Measurements from ENCODE around the gene EYA2. TPM values are rescaled to one million over a fixed set of nuclear protein-coding genes. Genes with fewer than 3 reads are reported as not detected.

The EYA2 gene
- polyA plus RNA-seq, 4 donors = 0.50 to 0.70 TPM; not detected in 2

- Histone ChIP-seq H3K9me3 (ENCODE audit: control insufficient read depth in 2 of 2, insufficient read depth in 1 of 2, low read depth in 1 of 2, low read length in 1 of 2) (no peaks in the 10 kb centered on the region), H3K27ac (ENCODE audit: low read depth in 1 of 3, low read length in 2 of 3) (no peak overlapping the region), H3K27me3 (ENCODE audit: control insufficient read depth in 3 of 3, insufficient read depth in 3 of 3, low read length in 3 of 3) (no peaks in the 10 kb centered on the region), H3K4me1 (ENCODE audit: control insufficient read depth in 3 of 3, insufficient read depth in 2 of 3, low read depth in 1 of 3, low read length in 2 of 3) (no peaks in the 10 kb centered on the region), H3K36me3 (ENCODE audit: control insufficient read depth in 3 of 3, insufficient read depth in 2 of 3, low read depth in 1 of 3, low read length in 3 of 3) (no peaks in the 10 kb centered on the region), H3K4me3 (ENCODE audit: low read depth in 1 of 3, low read length in 3 of 3) (no peak overlapping the region)
- no peak for DNase-seq
- no peak for FAIRE-seq
- WGBS, 3 donors = 88 to 95% (median 90%) methylated on average over 4 of the region's 4 CpGs
Observed at GRCh38 chr20:47058236-47058635, 163.6 kb downstream of the EYA2 start.

- no peak for DNase-seq
- no peaks in the 10 kb centered on the region for H3K36me3 ChIP-seq (ENCODE audit: control insufficient read depth in 3 of 3, insufficient read depth in 2 of 3, low read depth in 1 of 3, low read length in 3 of 3)
- H3K27me3 ChIP-seq (ENCODE audit: control insufficient read depth in 3 of 3, insufficient read depth in 3 of 3, low read length in 3 of 3) = no peaks in the 10 kb centered on the region
- no peak for FAIRE-seq
- H3K9me3 ChIP-seq (ENCODE audit: control insufficient read depth in 2 of 2, insufficient read depth in 1 of 2, low read depth in 1 of 2, low read length in 1 of 2) = no peaks in the 10 kb centered on the region
- 85 to 86% (median 86%) methylated on average over 4 of the region's 4 CpGs for WGBS, 3 donors
- no peaks in the 10 kb centered on the region for H3K4me1 ChIP-seq (ENCODE audit: control insufficient read depth in 3 of 3, insufficient read depth in 2 of 3, low read depth in 1 of 3, low read length in 2 of 3)
- H3K4me3 ChIP-seq (ENCODE audit: low read depth in 1 of 3, low read length in 3 of 3) = no peak overlapping the region
- no peak overlapping the region for H3K27ac ChIP-seq (ENCODE audit: low read depth in 1 of 3, low read length in 2 of 3)
Observed at GRCh38 chr20:47059536-47059935, 164.9 kb downstream of the EYA2 start.

GRCh38 chr20:47061549-47061948 lies 166.9 kb downstream of the EYA2 start:
- Histone ChIP-seq H3K36me3 (ENCODE audit: control insufficient read depth in 3 of 3, insufficient read depth in 2 of 3, low read depth in 1 of 3, low read length in 3 of 3) (no peaks in the 10 kb centered on the region), H3K27ac (ENCODE audit: low read depth in 1 of 3, low read length in 2 of 3) (no peak overlapping the region), H3K27me3 (ENCODE audit: control insufficient read depth in 3 of 3, insufficient read depth in 3 of 3, low read length in 3 of 3) (no peaks in the 10 kb centered on the region), H3K4me3 (ENCODE audit: low read depth in 1 of 3, low read length in 3 of 3) (no peak overlapping the region), H3K4me1 (ENCODE audit: control insufficient read depth in 3 of 3, insufficient read depth in 2 of 3, low read depth in 1 of 3, low read length in 2 of 3) (no peaks in the 10 kb centered on the region), H3K9me3 (ENCODE audit: control insufficient read depth in 2 of 2, insufficient read depth in 1 of 2, low read depth in 1 of 2, low read length in 1 of 2) (peaks cover 0 to 2% of the 10 kb centered on the region in 2 donors)
- FAIRE-seq (no peak), DNase-seq (no peak)
- 91 to 93% (median 91%) methylated on average over 8 of the region's 8 CpGs for WGBS, 3 donors

- Histone ChIP-seq H3K4me1 (ENCODE audit: control insufficient read depth in 3 of 3, insufficient read depth in 2 of 3, low read depth in 1 of 3, low read length in 2 of 3) (no peaks in the 10 kb centered on the region), H3K4me3 (ENCODE audit: low read depth in 1 of 3, low read length in 3 of 3) (no peak overlapping the region), H3K9me3 (ENCODE audit: control insufficient read depth in 2 of 2, insufficient read depth in 1 of 2, low read depth in 1 of 2, low read length in 1 of 2) (peaks cover 0 to 9% of the 10 kb centered on the region in 2 donors), H3K36me3 (ENCODE audit: control insufficient read depth in 3 of 3, insufficient read depth in 2 of 3, low read depth in 1 of 3, low read length in 3 of 3) (no peaks in the 10 kb centered on the region), H3K27me3 (ENCODE audit: control insufficient read depth in 3 of 3, insufficient read depth in 3 of 3, low read length in 3 of 3) (no peaks in the 10 kb centered on the region), H3K27ac (ENCODE audit: low read depth in 1 of 3, low read length in 2 of 3) (no peak overlapping the region)
- DNase-seq (no peak), FAIRE-seq (no peak)
- WGBS, 3 donors = 75 to 85% (median 85%) methylated on average over 14 of the region's 14 CpGs
Observed at GRCh38 chr20:47062226-47062890, 167.7 kb downstream of the EYA2 start.

GRCh38 chr20:47063407-47063806 lies 168.8 kb downstream of the EYA2 start:
- H3K9me3 ChIP-seq (ENCODE audit: control insufficient read depth in 2 of 2, insufficient read depth in 1 of 2, low read depth in 1 of 2, low read length in 1 of 2) = peaks cover 0 to 14% of the 10 kb centered on the region in 2 donors
- H3K27me3 ChIP-seq (ENCODE audit: control insufficient read depth in 3 of 3, insufficient read depth in 3 of 3, low read length in 3 of 3) = no peaks in the 10 kb centered on the region
- H3K4me1 ChIP-seq (ENCODE audit: control insufficient read depth in 3 of 3, insufficient read depth in 2 of 3, low read depth in 1 of 3, low read length in 2 of 3) = no peaks in the 10 kb centered on the region
- H3K27ac ChIP-seq (ENCODE audit: low read depth in 1 of 3, low read length in 2 of 3) = no peak overlapping the region
- 5 to 45% (median 19%) methylated on average over 2 of the region's 2 CpGs for WGBS, 3 donors
- H3K36me3 ChIP-seq (ENCODE audit: control insufficient read depth in 3 of 3, insufficient read depth in 2 of 3, low read depth in 1 of 3, low read length in 3 of 3) = no peaks in the 10 kb centered on the region
- FAIRE-seq (no peak), DNase-seq (peak; percentile 58 to 70)
- H3K4me3 ChIP-seq (ENCODE audit: low read depth in 1 of 3, low read length in 3 of 3) = no peak overlapping the region

- Histone ChIP-seq H3K36me3 (ENCODE audit: control insufficient read depth in 3 of 3, insufficient read depth in 2 of 3, low read depth in 1 of 3, low read length in 3 of 3) (no peaks in the 10 kb centered on the region), H3K27me3 (ENCODE audit: control insufficient read depth in 3 of 3, insufficient read depth in 3 of 3, low read length in 3 of 3) (no peaks in the 10 kb centered on the region), H3K9me3 (ENCODE audit: control insufficient read depth in 2 of 2, insufficient read depth in 1 of 2, low read depth in 1 of 2, low read length in 1 of 2) (peaks cover 0 to 18% of the 10 kb centered on the region in 2 donors), H3K4me3 (ENCODE audit: low read depth in 1 of 3, low read length in 3 of 3) (no peak overlapping the region), H3K4me1 (ENCODE audit: control insufficient read depth in 3 of 3, insufficient read depth in 2 of 3, low read depth in 1 of 3, low read length in 2 of 3) (no peaks in the 10 kb centered on the region), H3K27ac (ENCODE audit: low read depth in 1 of 3, low read length in 2 of 3) (no peak overlapping the region)
- FAIRE-seq = no peak
- 61 to 77% (median 67%) methylated on average over 3 of the region's 3 CpGs for WGBS, 3 donors
- DNase-seq = no peak
Observed at GRCh38 chr20:47063808-47064207, 169.2 kb downstream of the EYA2 start.

- Histone ChIP-seq H3K9me3 (ENCODE audit: control insufficient read depth in 2 of 2, insufficient read depth in 1 of 2, low read depth in 1 of 2, low read length in 1 of 2) (peaks cover 0 to 22% of the 10 kb centered on the region in 2 donors), H3K27ac (ENCODE audit: low read depth in 1 of 3, low read length in 2 of 3) (no peak overlapping the region), H3K4me1 (ENCODE audit: control insufficient read depth in 3 of 3, insufficient read depth in 2 of 3, low read depth in 1 of 3, low read length in 2 of 3) (no peaks in the 10 kb centered on the region), H3K36me3 (ENCODE audit: control insufficient read depth in 3 of 3, insufficient read depth in 2 of 3, low read depth in 1 of 3, low read length in 3 of 3) (no peaks in the 10 kb centered on the region), H3K4me3 (ENCODE audit: low read depth in 1 of 3, low read length in 3 of 3) (no peak overlapping the region), H3K27me3 (ENCODE audit: control insufficient read depth in 3 of 3, insufficient read depth in 3 of 3, low read length in 3 of 3) (no peaks in the 10 kb centered on the region)
- DNase-seq (no peak), FAIRE-seq (no peak)
- 48 to 64% (median 59%) methylated on average over 4 of the region's 4 CpGs for WGBS, 3 donors
Observed at GRCh38 chr20:47066484-47067270, 172.0 kb downstream of the EYA2 start.

GRCh38 chr20:47067776-47068175 lies 173.1 kb downstream of the EYA2 start:
- WGBS, 3 donors = 80 to 87% (median 86%) methylated on average over 3 of the region's 3 CpGs

More at GRCh38 chr20:47067776-47068175, 173.1 kb downstream of the EYA2 start:
- Histone ChIP-seq H3K36me3 (ENCODE audit: control insufficient read depth in 3 of 3, insufficient read depth in 2 of 3, low read depth in 1 of 3, low read length in 3 of 3) (no peaks in the 10 kb centered on the region), H3K4me3 (ENCODE audit: low read depth in 1 of 3, low read length in 3 of 3) (no peak overlapping the region), H3K9me3 (ENCODE audit: control insufficient read depth in 2 of 2, insufficient read depth in 1 of 2, low read depth in 1 of 2, low read length in 1 of 2) (peaks cover 0 to 22% of the 10 kb centered on the region in 2 donors), H3K4me1 (ENCODE audit: control insufficient read depth in 3 of 3, insufficient read depth in 2 of 3, low read depth in 1 of 3, low read length in 2 of 3) (no peaks in the 10 kb centered on the region), H3K27ac (ENCODE audit: low read depth in 1 of 3, low read length in 2 of 3) (no peak overlapping the region), H3K27me3 (ENCODE audit: control insufficient read depth in 3 of 3, insufficient read depth in 3 of 3, low read length in 3 of 3) (no peaks in the 10 kb centered on the region)
- no peak for FAIRE-seq
- DNase-seq = no peak

Measured in small intestine (tissue), 7 donors.